ENCODE results near the gene CNKSR3. TPM values are rescaled to one million over a fixed set of nuclear protein-coding genes. Genes with fewer than 3 reads are reported as not detected.

Gene CNKSR3
- total RNA-seq, 1 donor from 2014 or later, result 8.1 TPM

- peak in 1 of 2 donors; percentile 71 for DNase-seq (ENCODE audit: low read depth in 2 of 2)
Observed at GRCh38 chr6:154479771-154480639, 30.5 kb downstream of the CNKSR3 start.

GRCh38 chr6:154479351-154479769 is 31.1 kb downstream of the CNKSR3 start:
- DNase-seq (ENCODE audit: low read depth in 2 of 2), result peak; percentile 51 to 59

GRCh38 chr6:154478701-154479060 is 31.8 kb downstream of the CNKSR3 start:
- no peak for DNase-seq (ENCODE audit: low read depth in 2 of 2)

GRCh38 chr6:154478021-154478700 is 32.3 kb downstream of the CNKSR3 start:
- DNase-seq (ENCODE audit: low read depth in 2 of 2), result no peak

GRCh38 chr6:154476494-154476893 is 34.0 kb downstream of the CNKSR3 start:
- no peak for DNase-seq (ENCODE audit: low read depth in 2 of 2)

GRCh38 chr6:154474648-154475428 is 35.6 kb downstream of the CNKSR3 start:
- DNase-seq (ENCODE audit: low read depth in 2 of 2), result peak in 1 of 2 donors; percentile 88

- DNase-seq (ENCODE audit: low read depth in 2 of 2), result no peak
Observed at GRCh38 chr6:154473324-154473723, 37.2 kb downstream of the CNKSR3 start.

GRCh38 chr6:154471609-154472362 is 38.7 kb downstream of the CNKSR3 start:
- no peak for DNase-seq (ENCODE audit: low read depth in 2 of 2)

GRCh38 chr6:154469306-154469935 is 41.1 kb downstream of the CNKSR3 start:
- DNase-seq (ENCODE audit: low read depth in 2 of 2), result no peak

- no peak for DNase-seq (ENCODE audit: low read depth in 2 of 2)
Observed at GRCh38 chr6:154468760-154469159, 41.7 kb downstream of the CNKSR3 start.

GRCh38 chr6:154466971-154467679 is 43.4 kb downstream of the CNKSR3 start:
- DNase-seq (ENCODE audit: low read depth in 2 of 2), result no peak

GRCh38 chr6:154466139-154466538 is 44.3 kb downstream of the CNKSR3 start:
- DNase-seq (ENCODE audit: low read depth in 2 of 2), result no peak

- no peak for DNase-seq (ENCODE audit: low read depth in 2 of 2)
Observed at GRCh38 chr6:154463573-154464419, 46.7 kb downstream of the CNKSR3 start.

GRCh38 chr6:154462425-154462824 is 48.1 kb downstream of the CNKSR3 start:
- DNase-seq (ENCODE audit: low read depth in 2 of 2), result no peak

- no peak for DNase-seq (ENCODE audit: low read depth in 2 of 2)
Observed at GRCh38 chr6:154461348-154461747, 49.1 kb downstream of the CNKSR3 start.

GRCh38 chr6:154460306-154461071 is 50.0 kb downstream of the CNKSR3 start:
- no peak for DNase-seq (ENCODE audit: low read depth in 2 of 2)

GRCh38 chr6:154459513-154459912 is 51.0 kb downstream of the CNKSR3 start:
- DNase-seq (ENCODE audit: low read depth in 2 of 2), result no peak
